ENCODE measurements around the gene ACP2. TPM values are rescaled to one million over a fixed set of nuclear protein-coding genes. Genes with fewer than 3 reads are reported as not detected.

ACP2 gene, protein sequence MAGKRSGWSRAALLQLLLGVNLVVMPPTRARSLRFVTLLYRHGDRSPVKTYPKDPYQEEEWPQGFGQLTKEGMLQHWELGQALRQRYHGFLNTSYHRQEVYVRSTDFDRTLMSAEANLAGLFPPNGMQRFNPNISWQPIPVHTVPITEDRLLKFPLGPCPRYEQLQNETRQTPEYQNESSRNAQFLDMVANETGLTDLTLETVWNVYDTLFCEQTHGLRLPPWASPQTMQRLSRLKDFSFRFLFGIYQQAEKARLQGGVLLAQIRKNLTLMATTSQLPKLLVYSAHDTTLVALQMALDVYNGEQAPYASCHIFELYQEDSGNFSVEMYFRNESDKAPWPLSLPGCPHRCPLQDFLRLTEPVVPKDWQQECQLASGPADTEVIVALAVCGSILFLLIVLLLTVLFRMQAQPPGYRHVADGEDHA
- 13.4 and 15.2 TPM in 2 replicates for total RNA-seq (2014; rRNA removed; shearing (Covaris generic))
- polyA plus RNA-seq (2014; cell fraction: nucleus; rRNA removed), result 19.5 and 19.8 TPM in 2 replicates

DNA sequence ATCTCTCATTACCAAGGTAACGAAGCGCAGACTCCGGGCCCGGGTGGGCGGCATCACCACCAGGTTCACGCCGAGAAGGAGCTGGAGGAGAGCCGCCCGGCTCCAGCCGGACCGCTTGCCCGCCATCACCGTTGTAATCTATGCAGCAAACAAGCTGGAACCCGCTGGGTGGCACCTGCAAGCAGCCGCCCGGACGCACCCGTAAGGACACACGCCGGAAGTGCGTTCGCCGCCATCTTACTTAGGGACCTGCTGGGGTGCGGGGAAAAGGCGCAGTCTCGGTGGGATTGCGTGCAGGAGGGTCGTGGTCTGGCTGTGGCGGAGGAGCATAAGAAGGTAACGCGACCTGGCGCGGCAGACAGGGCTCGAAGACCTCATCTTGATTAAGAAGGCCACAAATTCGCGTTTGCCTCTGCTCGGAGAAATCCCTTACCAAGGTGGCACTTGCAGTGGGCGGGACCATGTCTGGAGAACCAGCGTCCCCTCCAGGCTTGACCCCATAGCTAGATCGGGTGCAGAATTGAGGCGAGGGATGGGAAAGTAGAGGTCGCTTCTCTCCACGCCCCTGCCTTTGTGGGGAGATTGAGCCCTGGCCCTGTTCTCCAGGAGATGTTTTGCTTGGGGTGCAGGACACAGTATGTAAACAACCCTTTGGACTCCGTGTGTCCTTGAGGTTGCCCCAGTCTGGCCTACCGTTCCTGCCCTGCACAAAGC is at the start of gene ACP2:
TSS of gene ACP2 (minus strand) at position 151 of the 714 bp plus-strand sequence. CDS start at position 126, 25 bp downstream.
- DNase-seq (ENCODE audit: extremely low read depth, low read depth), result peak; percentile 74

DNA sequence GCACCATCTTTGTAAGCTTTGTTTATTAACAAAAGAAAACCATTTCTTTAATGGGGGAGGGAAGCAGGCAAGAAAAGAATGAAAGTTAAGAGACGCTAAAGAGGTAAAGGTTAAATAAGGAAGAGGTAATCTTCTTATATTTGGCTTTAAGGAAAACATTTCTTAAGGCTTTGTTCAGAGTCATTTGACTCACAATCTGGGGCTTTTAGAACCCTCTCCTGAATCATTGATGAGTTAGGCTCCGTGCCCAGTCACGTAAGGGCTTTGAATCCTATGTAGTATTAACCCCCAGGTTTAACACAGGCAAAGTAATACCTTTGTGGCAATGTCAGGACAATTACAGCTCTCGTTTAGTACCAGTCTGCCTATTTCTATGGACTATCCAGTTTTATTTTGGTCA is 47.4 kb upstream of the ACP2 start:
- DNase-seq (ENCODE audit: extremely low read depth, low read depth), result no peak

DNA sequence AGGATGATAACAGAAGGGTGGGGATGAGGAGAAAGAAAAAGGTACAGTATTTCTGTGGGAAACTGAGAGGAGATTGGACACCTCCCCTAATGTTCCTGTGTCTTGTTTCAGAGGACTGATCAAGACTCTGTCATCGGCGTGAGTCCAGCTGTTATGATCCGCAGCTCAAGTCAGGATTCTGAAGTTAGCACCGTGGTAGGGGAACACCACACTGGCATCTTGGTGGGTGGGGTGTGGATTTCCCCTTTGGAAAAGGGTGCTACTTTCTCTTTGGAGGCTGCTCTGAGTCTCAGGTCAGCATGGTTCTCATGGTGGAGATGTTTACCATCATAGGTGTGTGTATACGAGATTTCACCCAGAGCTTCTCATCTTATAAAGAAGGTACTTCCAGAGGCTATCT is 46.8 kb upstream of the ACP2 start:
- DNase-seq (ENCODE audit: extremely low read depth, low read depth), result no peak

DNA sequence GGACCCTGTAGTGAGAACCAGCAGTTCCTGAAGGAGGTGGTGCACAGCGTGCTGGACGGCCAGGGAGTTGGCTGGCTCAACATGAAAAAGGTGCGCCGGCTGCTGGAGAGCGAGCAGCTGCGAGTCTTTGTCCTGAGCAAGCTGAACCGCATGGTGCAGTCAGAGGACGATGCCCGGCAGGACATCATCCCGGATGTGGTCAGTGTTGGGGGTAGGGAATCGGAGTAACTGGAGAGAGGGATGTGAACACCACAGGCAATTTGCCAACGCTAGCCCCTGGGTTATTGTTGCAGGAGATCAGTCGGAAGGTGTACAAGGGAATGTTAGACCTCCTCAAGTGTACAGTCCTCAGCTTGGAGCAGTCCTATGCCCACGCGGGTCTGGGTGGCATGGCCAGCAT is 41.2 kb upstream of the ACP2 start:
- DNase-seq (ENCODE audit: extremely low read depth, low read depth), result no peak

DNA sequence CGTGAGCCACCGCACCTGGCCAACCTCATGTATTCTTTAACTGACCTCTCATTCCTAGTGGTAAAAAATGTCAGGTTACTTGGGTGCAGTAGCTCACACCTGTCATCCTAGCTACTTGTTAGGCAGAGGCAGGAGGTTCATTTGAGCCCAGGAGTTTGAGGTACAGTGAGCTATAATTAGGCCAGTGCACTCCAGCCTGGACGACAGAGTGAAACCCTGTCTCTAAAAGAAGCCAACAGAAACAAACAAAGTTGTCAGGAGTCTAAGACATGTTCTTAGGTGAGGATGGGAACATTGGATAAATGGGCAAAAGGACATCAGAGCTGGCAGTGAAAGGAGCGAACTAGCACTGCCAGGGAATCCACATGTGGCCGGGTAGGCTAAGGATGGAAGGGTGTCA is 39.5 kb upstream of the ACP2 start:
- no peak for DNase-seq (ENCODE audit: extremely low read depth, low read depth)

DNA sequence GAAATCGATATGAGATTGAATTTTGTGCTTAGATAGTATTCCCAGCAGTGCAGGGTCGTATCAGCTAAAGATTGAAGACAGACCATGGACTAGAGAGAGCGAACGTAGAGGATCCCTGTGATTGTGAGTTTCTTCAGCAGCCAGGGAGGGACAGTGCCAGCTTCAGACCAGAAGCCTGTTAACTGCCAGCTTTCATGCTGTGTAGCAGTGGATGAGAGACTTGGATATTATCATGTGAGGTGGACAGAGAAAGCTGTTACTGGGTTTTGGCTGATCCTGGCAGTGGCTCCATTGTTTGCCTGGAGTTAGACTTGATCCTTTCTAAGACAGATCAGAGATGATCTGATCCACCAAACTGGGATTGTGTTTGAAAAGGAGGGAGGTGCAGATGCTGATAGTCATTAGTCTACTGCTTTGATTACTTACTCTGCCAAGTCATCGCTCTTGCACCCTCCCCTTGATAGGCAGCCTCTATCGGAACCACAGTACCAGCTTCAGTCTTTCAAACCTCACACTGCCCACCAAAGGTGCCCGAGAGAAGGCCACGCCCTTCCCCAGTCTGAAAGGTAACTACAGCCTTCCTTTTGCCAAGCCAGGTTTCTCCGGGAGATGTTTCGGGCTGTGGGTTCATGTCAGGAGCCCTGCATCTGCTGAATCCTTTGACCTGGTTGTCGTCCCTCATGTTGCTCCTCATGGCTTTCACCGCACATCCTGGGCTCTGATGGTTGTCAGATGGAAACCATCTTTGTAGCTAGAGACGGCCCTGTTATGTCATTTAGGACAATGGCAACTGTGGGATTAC is 37.6 kb upstream of the ACP2 start:
- DNase-seq (ENCODE audit: extremely low read depth, low read depth), result no peak

DNA sequence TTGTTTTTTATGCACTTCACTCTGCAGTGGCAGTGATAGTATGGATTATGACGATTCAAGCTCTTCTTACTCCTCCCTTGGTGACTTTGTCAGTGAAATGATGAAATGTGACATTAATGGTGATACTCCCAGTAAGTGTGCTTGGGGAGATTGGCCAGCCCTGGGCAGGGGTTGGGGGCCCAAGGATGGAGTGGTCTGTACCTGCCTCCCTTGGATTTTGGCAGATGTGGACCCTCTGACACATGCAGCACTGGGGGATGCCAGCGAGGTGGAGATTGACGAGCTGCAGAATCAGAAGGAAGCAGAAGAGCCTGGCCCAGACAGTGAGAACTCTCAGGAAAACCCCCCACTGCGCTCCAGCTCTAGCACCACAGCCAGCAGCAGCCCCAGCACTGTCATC is 35.5 kb upstream of the ACP2 start:
- DNase-seq (ENCODE audit: extremely low read depth, low read depth), result no peak

DNA sequence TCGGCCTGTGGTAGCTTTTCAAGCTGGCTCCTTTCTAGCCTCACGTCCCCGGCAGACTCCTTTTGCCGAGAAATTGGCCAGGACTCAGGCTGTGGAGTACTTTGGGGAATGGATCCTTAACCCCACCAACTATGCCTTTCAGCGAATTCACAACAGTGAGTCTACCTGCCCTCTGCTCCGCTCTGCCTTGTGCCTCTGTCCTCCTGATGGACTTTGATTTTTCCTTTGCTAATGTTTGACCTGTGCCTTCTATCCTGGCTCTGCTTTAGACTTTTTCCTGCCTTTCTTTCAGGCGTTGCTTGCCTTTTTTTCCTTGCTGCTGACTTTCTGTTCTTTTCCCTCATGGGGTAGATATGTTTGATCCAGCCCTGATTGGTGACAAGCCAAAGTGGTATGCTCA is 33.8 kb upstream of the ACP2 start:
- DNase-seq (ENCODE audit: extremely low read depth, low read depth), result no peak

DNA sequence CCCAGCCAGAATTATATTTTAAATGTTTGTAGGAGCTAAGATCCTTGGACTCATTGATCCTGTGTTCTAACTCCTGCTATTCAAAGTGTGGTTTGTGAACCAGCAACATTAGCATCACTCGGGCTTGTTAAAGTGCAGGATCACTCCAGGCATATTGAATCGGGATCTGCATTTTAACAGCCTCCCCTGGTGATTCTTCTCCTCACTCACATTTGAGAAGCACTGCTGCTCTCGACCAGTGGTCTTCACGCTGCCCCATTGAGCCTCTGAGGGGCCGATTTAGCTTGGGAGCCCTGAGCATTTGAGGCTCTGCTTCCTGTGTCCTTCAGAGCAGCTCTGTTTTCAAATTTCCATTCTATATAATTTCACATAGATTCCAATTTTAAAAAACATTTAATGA is 32.2 kb upstream of the ACP2 start:
- no peak for DNase-seq (ENCODE audit: extremely low read depth, low read depth)

DNA sequence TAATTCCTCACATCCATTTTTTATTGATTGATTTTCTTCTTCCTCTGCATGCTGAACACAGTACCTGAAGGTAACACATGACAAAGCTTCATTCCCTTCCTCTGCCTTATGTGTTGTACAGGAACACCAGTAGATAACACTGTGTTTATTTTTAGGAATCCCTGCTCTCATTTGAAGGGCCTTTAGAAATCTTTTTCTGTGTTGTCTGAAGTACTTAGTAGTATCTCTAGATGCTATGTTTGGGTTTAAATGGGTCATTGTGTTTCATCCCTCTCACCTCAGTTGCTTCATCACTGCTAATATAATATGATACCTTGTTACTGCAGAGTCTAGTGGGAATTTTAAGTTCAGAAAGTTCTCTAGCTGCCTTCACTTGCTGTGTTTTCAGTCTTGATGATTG is 31.5 kb upstream of the ACP2 start:
- DNase-seq (ENCODE audit: extremely low read depth, low read depth), result no peak

DNA sequence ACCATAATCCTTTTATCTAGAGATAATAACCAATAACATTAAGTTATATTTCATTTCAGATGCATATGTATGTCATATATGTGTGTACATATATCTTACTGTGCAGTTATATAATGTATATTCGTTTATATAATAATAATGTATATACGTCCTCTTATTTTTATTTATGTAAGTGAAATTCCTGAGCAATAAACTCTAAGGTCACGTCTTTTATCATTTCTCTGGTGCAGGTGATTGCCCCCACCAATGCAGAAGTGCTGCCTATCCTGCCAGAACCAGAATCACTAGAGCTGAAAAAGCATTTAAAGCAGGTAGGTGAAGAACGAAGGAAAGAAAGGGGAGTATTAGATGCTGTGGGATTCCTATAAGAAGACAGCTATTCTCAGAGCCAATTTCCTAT is 30.2 kb upstream of the ACP2 start:
- no peak for DNase-seq (ENCODE audit: extremely low read depth, low read depth)

DNA sequence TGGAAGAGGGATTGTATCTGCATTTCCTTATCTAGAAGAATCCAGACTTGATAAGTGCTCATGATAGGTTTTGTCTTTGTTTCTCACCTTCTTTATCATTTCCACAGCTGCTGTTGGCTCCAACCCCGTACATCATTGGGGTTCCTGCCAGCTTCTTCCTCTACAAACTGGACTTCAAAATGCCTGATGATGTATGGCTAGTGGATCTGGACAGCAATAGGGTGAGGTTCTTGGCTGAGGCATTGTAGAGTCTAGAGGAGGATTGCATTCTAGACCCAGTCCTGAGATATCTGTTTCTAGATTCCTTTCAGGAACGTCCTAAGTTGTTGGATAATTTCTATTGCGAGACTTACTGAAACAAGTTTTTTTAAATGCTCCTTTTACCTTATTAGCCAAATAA is 29.4 kb upstream of the ACP2 start:
- DNase-seq (ENCODE audit: extremely low read depth, low read depth), result no peak

DNA sequence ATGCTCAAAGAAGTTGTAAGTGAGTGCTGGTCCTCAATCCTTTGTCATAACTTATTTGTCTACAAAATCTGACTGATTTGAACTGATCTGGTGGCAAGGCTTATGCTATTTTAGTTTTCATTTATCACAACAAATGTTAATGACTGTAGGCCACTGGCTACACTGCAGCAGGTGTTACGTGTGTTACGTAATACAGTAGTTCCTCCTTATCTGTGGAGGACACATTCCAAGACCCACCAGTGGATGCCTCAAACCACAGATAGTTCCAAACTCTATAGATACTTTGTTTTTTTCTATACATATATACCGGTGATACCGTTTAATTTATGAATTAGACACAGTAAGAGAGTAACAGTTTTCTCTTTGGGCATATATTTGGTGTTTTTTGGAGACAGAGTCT is 28.3 kb upstream of the ACP2 start:
- DNase-seq (ENCODE audit: extremely low read depth, low read depth), result no peak

DNA sequence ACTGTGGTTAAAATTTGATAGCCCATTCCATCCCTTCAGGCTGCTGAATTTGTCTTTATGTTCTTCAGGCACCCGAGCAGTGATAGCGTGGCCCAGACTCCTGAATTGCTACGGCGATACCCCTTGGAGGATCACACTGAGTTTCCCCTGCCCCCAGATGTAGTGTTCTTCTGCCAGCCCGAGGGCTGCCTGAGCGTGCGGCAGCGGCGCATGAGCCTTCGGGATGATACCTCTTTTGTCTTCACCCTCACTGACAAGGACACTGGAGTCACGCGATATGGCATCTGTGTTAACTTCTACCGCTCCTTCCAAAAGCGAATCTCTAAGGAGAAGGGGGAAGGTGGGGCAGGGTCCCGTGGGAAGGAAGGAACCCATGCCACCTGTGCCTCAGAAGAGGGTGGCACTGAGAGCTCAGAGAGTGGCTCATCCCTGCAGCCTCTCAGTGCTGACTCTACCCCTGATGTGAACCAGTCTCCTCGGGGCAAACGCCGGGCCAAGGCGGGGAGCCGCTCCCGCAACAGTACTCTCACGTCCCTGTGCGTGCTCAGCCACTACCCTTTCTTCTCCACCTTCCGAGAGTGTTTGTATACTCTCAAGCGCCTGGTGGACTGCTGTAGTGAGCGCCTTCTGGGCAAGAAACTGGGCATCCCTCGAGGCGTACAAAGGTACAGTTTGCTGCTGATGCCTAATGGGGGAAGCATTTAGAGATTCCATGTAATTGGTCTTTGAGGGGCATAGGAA is 26.1 kb upstream of the ACP2 start:
- no peak for DNase-seq (ENCODE audit: extremely low read depth, low read depth)

DNA sequence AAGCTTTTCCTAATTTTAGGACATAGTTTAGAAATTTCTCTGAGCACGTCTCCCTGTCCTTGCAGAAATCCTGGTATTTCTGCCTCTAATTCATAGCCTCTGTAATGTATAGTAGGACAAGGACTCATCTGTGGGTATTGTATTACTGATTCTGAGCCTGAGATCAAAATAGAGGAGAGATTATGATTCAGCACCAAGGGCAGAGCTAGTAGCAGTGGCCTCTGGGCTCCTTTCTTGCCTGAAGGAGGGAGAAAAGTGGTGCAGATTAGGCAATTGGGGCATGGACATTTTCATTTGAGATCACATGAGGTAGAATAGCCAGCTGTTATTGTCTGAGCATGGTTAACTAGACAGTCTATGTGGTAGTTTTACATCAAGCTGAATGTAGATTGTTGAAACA is 24.1 kb upstream of the ACP2 start:
- no peak for DNase-seq (ENCODE audit: extremely low read depth, low read depth)

DNA sequence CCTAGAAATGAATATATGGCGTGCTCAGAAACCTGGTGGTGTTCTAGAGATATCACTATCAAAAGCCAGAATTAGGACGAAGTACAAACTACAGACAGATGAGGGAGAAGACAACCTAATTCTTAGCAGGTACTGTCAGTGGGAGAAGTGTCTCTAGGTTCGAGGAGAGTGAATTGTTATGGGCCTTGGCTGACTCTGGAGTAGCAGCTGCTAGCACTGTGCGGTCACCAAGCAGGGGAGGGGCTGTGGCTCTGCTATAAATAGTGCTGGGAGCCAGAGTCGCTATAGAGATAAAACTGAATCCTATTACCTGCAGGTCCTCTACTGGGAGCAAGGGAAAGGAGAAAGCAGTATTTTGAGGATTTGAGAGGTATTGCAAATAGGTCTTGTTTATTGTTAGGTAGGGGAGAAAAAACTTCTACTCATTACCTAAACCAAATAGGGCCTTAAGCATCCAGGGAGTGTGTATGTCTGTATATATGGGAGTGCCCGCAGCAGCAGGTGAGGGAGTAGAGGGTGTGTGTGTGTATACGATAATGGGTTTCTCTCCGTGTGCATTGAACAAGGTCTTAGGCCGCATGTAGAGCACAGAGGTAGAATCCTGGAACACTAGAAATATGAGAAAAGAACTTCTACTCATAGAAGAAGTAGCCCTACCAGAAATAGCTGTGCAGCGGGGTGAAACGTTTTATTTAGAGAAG is 23.5 kb upstream of the ACP2 start:
- DNase-seq (ENCODE audit: extremely low read depth, low read depth), result no peak

DNA sequence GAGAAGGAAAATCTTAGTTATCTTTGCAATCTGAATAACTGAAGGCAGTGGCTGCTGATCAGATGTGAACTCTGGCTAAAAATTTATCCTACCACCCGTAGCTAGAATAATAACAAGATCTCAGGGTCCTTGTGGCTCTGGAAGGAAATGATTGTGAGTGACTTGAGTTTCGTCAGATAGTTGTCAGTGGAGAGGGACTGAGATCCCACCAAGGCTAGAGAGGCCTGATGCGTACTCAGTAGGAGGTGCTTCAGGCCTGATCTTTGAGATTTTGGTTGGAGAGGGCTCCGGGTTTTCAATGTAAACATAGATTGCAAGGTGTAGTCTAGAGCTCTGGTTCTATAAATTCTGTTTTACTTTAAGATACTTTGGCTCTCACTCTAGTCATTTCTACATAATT is 22.7 kb upstream of the ACP2 start:
- no peak for DNase-seq (ENCODE audit: extremely low read depth, low read depth)

DNA sequence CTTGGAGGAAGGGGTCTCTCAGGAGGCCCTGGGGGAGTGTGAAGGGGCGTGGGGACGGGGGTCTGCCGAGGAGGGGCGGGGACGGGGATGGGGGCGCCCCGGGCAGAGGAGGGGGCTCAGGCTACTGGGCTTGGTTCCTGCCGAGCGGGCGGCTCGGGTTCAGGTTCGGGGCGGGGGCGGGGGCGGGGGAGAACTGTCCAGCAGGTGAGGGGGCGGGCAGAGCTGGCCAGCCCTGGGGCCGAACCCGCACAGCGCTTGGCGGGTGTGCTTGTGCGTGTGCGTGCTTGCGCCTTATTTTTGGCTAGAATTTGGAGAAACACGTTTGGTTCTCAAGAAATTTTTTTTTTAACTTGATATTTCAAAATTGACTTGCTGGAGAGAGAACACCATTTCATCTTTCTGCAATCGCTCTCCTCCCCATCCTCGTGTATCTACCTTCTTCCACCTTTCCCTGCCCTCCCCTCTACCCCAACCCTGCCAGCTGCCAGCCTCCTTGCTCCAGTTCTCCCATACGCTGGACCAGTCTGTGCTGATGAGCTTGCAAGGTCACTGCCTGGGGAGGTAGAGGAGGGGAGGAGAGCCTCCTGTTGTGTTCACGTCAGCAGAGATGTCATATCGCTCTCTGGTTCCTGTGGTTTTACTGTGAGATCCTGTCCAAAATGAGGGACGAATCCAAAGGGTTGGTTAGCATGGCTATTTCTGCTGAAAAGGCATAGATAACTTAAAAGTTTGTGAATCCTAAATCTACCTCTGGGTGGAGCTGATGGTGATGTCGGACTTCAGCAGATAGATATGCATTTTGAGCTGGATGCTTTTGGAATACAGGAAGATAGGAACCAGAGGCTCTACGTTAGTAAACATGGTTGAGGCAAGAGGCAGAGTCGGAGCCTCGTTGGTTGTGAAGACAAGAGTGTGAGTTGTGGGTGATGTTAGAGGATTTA is 22.0 kb upstream of the ACP2 start:
- DNase-seq (ENCODE audit: extremely low read depth, low read depth), result no peak

DNA sequence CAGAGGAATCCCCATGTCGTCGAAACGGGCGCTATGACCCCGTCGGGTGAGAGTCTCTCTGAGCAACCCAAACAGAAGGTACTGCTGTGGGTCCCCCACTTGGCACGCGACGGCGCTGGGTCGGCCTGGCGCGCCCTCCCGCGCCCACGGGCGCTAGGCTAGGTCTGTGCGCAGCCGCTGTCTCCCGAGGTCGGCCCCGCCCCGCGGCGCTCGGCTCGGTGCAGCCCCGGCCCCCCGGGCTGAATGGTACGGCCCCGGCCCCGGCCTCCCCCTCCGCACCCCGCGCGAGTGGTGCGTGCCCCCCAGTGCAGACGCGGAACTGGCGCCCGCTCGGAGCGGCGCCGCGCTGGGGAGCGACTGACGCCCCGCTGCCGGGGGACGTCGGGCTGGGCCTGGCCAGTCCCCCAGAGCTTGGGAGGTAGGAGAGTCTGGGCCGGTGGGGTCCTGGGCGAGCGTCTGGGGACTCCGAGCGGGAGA is 21.3 kb upstream of the ACP2 start, which contains the start of gene MADD:
TSS of gene MADD (plus strand) at position 305 of the 477 bp plus-strand sequence.
- peak; percentile 63 for DNase-seq (ENCODE audit: extremely low read depth, low read depth)
